ENCODE data around the gene MEI1.

DNA sequence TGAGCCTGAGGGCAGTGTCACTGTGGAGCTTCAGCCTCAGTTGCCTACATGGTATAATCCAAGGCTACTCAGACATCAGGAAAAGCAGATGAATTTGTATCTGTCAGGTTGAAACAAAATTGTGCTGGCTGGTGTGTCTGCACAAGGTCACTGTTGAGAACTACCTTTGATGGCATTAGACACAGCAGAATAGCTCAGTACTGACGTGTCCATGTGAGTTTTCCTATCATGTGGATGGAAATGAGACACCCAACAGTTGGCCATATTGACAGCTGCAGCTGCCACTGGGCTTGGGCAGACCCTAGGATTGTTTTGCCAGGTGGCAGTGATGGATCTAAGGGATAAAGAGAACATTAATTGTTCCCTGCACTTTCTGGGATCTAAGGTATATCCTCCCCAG is 116.9 kb downstream of the MEI1 start:
- TF ChIP-seq, protein P1, sequence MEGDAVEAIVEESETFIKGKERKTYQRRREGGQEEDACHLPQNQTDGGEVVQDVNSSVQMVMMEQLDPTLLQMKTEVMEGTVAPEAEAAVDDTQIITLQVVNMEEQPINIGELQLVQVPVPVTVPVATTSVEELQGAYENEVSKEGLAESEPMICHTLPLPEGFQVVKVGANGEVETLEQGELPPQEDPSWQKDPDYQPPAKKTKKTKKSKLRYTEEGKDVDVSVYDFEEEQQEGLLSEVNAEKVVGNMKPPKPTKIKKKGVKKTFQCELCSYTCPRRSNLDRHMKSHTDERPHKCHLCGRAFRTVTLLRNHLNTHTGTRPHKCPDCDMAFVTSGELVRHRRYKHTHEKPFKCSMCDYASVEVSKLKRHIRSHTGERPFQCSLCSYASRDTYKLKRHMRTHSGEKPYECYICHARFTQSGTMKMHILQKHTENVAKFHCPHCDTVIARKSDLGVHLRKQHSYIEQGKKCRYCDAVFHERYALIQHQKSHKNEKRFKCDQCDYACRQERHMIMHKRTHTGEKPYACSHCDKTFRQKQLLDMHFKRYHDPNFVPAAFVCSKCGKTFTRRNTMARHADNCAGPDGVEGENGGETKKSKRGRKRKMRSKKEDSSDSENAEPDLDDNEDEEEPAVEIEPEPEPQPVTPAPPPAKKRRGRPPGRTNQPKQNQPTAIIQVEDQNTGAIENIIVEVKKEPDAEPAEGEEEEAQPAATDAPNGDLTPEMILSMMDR (IDR thresholded peaks at IDR 0.05) = no peak
- no peak for TF ChIP-seq ZFX (IDR thresholded peaks at IDR 0.05; ENCODE audit: borderline replicate concordance)

Measured in 22Rv1 (cell line).